ENCODE measurements around the gene MRPS6.

Gene MRPS6

GRCh38 chr21:34073032-34073748, at the start of gene MRPS6, which contains the start of gene SLC5A3:
Gene MRPS6, plus strand, starts transcription at chr21:34073578. Its CDS starts 123 bp downstream, at chr21:34073701.
Gene SLC5A3, plus strand, starts transcription at chr21:34073578. Its CDS starts 21,621 bp downstream, at chr21:34095199.
- FAIRE-seq, result no peak

- FAIRE-seq, result no peak
Observed at GRCh38 chr21:34023691-34024373, 49.5 kb upstream of the MRPS6 start.

- no peak for FAIRE-seq
Observed at GRCh38 chr21:34024374-34024693, 49.0 kb upstream of the MRPS6 start.

- FAIRE-seq, result no peak
Observed at GRCh38 chr21:34027721-34028461, 45.5 kb upstream of the MRPS6 start.

- no peak for FAIRE-seq
Observed at GRCh38 chr21:34029743-34030528, 43.4 kb upstream of the MRPS6 start.

- FAIRE-seq, result no peak
Observed at GRCh38 chr21:34031835-34032370, 41.5 kb upstream of the MRPS6 start.

- no peak for FAIRE-seq
Observed at GRCh38 chr21:34034369-34035014, 38.9 kb upstream of the MRPS6 start.

- FAIRE-seq, result no peak
Observed at GRCh38 chr21:34035619-34036354, 37.6 kb upstream of the MRPS6 start.

GRCh38 chr21:34037009-34037795, 36.2 kb upstream of the MRPS6 start:
- no peak for FAIRE-seq

- FAIRE-seq, result no peak
Observed at GRCh38 chr21:34039678-34040382, 33.5 kb upstream of the MRPS6 start.

- FAIRE-seq, result no peak
Observed at GRCh38 chr21:34042735-34043134, 30.6 kb upstream of the MRPS6 start.

GRCh38 chr21:34043333-34043732, 30.0 kb upstream of the MRPS6 start:
- FAIRE-seq, result no peak

GRCh38 chr21:34046917-34047316, 26.5 kb upstream of the MRPS6 start:
- FAIRE-seq, result no peak

GRCh38 chr21:34047835-34048234, 25.5 kb upstream of the MRPS6 start:
- FAIRE-seq, result no peak

GRCh38 chr21:34052171-34052570, 21.2 kb upstream of the MRPS6 start:
- no peak for FAIRE-seq

- FAIRE-seq, result no peak
Observed at GRCh38 chr21:34054259-34054658, 19.1 kb upstream of the MRPS6 start.

- no peak for FAIRE-seq
Observed at GRCh38 chr21:34055615-34056014, 17.8 kb upstream of the MRPS6 start.

- no peak for FAIRE-seq
Observed at GRCh38 chr21:34061983-34062382, 11.4 kb upstream of the MRPS6 start.

- no peak for FAIRE-seq
Observed at GRCh38 chr21:34065027-34065426, 8.4 kb upstream of the MRPS6 start.

GRCh38 chr21:34071683-34072082, 1.7 kb upstream of the MRPS6 start:
- no peak for FAIRE-seq

Measured in A204.1 (cell line).